D341Med (cell line): Measurements from ENCODE around the gene D2HGDH.

Experiments
- DNase-seq: peaks from one replicate; pipeline ENCODE4 v3.0.0; 2012; ENCODE audit warnings: low spot score

D2HGDH gene

DNA sequence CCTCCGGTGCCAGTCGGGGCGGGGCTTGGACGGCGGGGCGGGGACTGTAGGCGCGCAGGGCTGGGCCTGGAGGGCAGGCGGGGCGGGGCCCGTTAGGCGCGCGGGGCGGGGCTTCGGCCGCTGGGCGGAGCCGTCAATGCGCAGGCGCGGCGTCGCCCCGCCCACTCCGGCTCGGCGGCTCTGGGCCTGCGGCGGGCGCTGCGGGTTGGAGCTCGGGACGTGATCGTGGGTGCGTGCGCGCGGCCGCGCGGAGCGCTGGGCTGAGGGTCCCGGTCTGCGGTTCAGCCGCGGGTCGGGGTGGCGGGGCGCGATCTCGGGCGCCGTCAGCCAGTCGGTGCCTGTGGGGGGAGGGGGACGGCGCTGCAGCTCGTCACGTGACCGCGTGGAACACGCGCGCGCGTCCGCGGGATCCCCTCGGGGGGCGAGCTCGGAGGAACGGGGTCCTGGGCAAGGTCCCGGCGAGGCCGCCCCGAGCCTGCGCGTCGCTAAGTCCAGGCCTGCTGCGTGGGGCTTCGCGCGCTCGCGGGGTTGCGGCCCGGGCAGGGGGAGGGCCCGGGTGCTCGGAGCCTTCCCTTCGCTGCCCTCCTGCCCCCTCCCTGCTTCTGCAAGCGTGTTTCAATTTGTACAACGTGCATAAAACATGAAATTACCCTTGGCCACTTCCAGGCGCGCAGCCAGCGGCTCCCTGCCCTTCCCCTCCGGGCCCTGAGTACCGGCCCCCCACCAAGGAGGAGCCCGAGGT, at the start of gene D2HGDH:
TSS of gene D2HGDH (plus strand) at position 164 of the 742 bp plus-strand sequence. CDS start 595 bp downstream, outside the sequence.
- DNase-seq = peak; percentile 98

DNA sequence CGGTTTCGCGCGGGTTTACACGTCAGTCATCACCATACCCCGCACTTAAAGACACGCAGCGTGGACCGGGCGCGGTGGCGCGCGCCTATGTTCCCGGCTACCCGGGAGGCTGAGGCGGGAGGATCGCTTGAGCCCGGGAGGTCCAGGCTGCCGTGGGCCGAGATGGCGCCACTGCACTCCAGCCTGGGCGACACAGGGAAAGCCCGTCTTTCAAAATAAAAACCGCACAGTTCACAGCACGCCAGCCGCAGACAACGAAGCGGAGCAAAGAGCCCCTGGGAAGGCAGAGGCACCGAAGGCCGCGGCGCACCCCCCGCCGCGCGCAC, 48.1 kb upstream of the D2HGDH start:
- DNase-seq = no peak

DNA sequence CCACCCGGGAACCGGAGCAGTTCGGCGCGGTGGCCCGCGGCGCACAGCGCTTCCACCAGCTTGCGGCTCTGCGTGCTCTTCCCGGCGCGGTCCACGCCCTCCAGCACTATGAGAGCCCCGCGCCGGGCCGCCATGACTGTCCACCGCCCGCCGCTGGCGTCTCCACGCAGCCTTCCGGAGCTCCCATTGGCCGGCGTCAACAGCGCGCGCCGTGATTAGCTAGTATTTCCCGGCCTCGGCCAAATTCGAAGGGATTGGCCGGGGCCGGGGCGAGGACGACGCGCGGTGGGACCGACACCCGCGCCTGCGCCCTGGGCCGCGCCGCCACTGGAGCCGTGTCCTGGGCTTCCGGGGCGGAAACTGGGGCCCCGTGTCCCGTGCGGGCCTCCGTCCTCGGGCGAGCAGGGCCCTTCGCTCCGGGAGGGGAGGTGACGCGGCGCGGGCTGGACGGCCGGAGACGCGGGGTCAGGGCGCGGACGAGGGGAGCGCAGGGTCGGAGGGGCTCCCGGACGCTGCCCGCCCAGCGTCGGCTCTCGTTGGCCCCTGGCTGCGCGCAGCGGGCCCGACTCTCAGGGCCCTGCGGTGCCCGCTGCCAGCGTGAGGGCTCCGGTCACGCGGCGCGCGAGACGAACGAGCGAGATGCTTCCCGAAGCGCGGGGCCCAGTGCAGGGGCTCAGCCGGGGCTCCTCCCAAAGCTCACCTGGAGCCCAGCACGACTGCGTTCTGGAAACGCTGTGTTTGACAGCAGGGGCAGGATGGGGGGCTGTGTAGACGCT, 47.6 kb upstream of the D2HGDH start, which contains the start of gene DTYMK:
TSS of gene DTYMK (minus strand) at position 166 of the 776 bp plus-strand sequence. CDS start at position 134, 32 bp downstream.
- DNase-seq = peak; percentile 98

DNA sequence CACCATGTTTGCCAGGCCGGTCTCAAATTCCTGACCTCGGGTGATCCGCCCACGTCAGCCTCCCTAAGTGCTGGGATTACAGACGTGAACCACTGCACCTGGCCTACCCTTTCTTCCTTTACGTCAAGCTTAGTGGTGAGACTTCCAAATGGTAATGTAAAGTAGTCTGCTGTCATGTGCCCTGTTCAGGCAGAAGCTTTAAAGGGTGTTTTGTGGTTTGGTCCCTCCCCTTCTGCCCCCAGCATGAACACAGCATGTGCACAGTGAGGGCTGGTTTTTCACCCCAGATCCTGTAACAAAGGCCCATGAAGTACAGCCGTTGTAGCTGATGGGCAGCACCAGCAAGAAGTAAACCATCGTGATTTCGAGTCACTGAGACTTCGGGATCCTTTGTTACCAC, 45.1 kb upstream of the D2HGDH start:
- no peak for DNase-seq

DNA sequence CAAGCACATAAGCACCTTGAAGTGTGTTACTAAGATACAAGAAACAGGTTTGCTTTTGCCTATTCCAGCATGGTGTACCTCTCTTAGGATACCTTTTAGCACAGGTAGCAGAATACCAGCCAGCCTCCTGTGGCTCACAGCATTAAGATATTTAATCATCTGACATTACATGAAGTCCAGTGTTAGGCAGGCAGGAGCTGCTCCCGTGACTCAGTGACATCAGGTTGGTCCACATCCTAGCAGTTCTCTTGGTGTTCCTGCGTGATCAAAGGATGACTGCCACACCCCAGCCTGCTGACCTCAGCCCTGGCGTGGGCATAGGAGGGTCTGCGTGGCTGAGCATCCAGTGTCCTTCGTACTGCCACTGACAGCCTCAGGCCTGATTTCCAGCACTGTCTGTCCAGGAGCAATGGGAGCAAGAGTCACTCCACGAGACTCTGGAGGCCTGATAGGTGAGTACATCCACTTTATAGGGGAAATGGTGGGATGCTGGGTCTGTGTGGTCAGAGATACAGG, 44.2 kb upstream of the D2HGDH start:
- no peak for DNase-seq

DNA sequence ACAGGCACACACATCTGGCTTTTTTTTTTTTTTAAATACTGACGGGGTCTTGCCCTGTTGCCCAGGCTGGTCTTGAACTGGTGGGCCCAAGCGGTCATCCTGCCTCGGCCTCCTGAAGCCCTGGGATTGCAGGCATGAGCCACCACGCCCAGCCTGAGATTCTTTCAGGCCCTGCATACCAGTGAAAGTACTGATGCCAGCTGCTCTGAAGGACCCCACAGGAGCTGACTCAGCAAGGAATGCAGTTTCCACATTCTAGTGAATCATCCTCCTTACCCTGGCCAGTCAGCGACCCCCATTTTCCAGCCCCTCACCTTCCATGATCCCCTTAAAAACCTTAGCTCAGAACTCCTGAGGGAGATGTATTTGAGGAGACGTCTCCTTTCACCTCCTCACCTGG, 42.0 kb upstream of the D2HGDH start:
- DNase-seq = no peak

DNA sequence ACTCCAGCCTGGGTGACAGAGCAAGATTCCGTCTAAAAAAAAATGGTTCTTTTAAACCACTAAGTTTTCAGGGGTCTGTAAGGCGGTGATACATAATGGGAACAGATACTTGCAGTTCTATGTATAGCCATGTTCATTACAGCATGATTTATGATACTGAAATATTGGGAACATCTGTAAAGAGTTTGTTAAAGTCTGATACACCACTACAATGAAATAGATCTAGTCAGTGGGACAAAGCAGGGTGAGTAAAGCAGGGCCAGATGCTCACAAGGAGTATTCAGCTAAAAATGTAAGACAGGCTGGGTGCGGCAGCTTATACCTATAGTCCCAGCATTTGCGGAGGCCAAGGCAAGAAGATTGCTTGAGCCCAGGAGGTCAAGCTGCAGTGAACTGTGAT, 38.8 kb upstream of the D2HGDH start:
- DNase-seq = no peak

DNA sequence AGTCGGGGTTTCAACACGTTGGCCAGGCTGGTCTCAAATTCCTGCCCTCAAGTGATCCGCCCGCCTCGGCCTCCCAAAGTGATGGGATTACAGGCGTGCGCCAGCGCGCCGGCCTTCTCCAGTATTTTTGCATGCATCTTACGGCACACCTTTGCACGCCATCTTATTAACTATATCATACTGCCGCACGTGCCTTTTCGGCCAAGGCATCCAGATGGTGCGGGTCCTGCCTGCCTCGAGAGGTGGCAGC, 33.4 kb upstream of the D2HGDH start:
- DNase-seq = no peak

DNA sequence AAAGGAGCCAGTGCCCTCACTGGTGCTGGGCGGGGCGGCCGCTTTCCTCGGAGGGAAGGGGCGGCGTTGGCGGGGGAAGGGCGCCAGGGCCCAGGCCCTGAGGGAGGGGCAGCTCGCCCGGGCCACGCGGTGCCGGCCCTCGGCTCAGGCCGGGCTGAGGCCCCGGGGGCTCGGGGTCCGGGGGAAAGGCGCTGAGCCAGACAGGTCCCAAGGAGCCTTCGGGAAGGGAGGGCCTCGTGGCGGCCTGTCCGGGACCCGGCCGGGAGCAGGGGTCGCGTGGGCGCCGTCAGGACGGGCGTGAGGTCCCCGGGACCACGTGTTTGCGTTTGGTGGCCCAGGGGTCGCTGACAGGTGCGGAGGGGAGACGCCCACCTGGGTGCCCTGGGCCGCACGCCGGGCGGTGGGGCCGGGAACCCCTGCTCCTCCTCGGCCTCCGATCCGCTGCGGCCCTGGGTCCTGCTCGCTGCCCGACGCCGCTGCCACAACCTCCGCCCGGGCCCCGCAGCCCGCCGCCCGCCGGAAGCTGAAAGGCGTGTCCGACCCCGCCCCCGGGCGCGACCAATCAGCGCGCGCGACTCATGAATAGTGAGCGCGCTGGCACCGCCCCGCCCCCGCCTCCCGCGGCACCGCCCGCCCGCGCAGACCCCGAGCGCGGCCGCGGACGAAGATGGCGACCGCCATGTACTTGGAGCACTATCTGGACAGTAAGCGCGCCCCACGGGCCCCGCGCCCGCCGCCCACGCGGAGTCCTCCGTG, 32.9 kb upstream of the D2HGDH start, which contains the start of gene ING5:
TSS of gene ING5 (plus strand) at position 641 of the 756 bp plus-strand sequence. CDS start at position 668, 27 bp downstream.
- peak; percentile 91 for DNase-seq

DNA sequence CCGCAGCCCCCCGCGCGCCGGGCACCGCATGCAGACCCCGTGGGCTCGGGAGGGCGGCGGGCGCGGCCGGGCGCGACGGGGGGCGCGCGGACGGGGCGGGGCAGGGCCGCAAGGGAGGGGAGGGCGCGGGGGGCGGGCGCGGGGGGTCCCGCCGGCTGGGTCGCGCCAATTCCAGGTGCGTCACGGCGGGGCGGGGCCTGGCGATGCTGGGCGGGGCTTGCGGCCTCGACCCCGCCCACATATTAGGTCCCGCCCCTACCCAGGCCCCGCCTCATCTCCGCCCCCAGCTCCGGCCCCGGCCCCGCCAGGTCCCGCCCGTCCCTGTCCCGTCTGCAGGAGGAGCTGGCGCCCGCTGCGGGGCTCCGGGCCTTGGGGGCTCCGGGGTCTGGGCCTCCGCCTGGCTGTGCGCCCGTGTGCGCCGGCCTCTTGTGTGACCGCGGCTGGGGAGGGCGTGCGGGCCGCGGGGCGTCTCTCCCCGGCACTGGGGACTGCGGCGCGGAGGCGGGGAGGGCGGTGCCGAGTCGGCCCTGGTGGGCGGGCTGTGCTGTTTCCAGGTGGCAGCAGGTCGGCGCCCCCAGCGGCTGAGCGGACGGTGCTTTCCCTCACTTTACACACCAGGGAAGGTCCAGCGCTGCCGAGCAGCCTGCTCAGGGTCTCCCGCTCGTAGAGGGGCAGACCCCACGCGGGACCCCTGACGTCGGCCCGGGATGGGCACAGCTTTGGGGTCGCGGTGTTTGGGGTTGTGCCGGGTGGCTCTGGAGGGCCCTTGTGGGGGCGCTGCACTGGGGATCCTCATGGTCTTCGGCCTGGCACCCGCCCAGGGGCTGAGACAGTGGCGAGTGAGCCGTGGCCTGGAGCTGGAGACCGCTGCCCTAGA, 32.0 kb upstream of the D2HGDH start:
- DNase-seq = peak; percentile 93

DNA sequence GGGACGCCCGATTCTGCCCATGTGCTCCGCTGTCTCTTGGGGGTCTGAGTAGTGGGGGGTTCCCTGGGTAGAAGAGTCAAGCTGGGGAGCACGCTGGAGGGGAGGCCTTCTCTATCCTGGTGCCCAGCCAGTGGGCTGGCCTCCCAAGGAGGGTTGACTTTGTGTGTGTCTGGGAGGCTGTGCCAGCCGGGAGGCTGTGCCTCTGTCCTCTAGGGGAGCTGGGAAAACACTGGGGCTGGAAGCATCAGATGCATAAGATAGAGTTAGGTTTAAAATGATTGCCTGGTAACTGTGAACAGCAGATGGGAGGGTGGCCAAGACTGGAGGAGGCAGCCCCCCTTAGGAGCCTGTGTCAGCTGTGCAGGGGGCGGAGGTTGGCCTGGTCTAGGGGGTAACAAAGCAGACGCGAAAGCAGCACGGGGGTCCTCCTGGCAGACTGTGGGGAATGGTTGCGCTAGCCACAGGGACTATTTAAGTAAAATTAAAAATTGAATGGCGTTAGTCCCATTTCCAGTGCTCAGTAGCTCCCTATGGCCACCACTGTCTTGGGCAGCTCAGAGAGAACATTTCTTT, 31.3 kb upstream of the D2HGDH start:
- DNase-seq = no peak

DNA sequence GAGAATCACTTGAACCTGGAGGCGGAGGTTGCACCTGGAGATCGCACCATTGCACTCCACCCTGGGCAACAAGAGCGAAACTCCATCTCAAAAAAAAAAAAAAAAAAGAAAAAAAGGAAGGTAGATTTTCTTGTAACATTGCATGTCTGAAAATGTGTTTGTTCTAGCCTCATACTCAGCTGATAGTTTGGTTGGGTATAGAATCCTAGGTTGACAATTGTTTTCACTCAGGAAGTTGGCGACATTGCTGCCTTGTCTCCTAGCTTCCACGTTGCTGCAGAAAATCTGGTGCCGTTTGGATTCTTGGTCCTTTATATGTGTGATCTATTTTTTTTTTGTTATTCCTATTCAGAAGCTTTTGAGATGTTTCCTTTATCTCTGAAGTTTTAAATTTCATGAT, 27.9 kb upstream of the D2HGDH start:
- no peak for DNase-seq

DNA sequence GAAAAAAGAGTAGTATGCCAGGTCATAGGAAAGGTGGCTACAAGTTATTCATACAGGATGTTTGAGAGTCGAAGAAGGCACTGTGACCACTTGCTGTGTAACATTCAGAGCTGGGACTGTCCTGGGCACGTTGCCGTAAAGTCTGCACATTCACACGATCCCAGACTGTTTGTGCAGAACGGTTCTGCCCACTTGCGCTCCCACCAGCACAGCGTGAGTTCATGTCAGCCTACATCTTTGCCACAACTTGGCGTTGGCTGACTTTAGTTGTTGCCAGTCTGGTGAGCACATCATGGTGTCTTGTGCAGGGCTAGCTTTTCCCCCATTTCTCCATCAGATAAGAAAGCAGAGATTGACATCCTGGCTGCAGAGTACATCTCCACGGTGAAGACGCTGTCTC, 25.6 kb upstream of the D2HGDH start:
- DNase-seq = no peak

DNA sequence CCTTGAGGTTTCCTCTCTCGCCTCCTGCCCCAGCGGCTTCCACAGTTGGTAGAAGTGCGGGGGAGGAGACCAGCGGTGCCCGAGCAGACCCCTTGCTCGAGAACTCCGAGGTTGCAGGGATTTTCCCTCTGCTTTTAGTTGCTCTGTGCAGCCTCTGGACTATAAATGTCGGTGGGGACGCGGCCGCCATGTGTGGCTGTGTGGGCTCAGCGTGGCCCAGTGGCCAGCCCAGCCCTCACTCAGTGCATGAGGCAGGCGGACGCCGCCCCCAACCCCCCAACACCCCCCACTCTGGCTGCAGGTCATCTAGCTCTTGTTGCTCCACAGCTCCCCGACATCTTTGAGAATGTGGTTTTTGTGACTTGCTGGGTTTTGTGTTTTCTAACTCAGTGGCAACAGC, 15.3 kb upstream of the D2HGDH start:
- DNase-seq = peak; percentile 17

DNA sequence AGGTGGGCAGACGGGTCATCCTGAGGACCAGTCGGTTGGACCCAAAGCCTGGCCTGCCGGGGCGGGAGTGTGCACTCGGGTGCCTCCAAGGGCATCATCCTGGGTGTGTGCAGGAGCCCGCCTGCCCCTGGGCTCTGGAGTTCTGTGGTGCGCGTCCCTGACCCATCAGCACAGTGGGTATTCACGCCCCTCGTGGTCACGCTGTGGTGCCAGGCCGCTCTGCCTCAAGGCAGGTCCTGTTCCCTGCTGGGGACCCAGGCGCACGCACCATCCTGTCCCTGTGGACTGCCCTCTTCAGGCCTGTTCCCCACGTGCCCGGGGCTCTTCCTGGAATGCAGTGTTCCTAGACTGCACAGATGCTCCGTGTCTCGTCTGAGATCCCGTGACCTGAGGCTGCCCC, 14.3 kb upstream of the D2HGDH start:
- DNase-seq = peak; percentile 14

DNA sequence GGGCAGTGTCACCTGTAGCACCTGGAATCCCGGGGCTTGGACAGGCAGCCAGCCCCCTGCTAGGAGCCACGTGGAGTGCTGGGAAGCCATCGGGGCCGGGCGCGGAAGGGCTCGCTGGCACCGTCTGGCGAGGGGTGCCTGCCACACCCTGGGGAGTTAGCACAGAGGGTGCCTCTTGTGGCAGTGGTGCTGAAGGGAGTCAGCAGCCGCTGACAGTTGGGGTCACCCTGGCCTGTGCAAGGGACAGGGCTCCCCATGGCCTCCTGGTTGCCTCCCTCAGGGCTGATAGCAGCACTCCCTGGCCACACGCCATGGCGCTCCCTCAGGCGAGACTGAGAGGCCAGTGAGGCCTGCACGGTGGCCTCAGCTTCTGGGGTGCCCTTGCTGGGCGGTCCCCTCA, 13.9 kb upstream of the D2HGDH start:
- peak; percentile 23 for DNase-seq

DNA sequence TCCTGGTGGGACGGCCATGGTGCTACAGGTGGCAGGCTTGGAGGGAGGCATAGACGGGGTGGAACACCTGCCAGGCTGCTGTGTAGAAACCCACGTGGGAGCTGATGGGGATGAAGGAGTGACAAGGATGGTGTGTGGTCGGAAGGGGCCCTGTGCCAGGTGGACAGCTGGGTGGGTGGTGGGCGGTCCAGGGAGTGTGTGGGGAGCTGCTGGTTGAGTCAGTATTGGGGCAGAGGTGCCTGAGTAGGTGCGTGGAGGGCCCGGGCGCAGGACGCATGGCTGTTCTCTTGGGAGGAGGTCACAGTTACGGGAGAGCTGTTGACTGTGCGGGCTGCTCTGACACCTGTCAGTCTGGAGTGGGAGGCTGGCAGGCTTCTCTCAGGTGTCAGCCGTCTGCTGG, 12.6 kb upstream of the D2HGDH start:
- DNase-seq = peak; percentile 24

DNA sequence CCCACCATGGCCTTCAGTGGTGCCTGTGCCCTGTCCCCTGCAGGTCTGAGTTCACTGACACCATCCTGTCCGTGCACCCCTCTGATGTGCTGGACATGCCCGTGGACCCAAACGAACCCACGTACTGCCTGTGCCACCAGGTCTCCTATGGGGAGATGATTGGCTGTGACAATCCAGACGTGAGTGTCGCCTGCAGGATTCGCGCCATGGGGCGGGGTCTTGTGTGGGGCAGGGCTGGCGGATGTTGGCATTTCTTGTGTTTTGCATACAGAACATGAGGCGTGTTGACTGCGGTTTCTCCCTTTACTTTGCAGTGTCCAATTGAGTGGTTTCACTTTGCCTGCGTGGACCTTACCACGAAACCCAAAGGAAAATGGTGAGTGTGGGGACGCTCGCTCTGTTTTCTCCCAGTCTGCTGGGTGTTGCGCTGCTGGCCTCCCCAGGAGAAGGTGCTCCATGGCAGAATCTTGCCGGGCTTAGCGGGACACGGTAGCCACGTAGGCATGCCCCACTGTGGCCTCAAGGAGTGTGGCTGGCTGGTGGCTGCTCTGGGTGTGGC, 11.5 kb upstream of the D2HGDH start:
- DNase-seq = peak; percentile 18

DNA sequence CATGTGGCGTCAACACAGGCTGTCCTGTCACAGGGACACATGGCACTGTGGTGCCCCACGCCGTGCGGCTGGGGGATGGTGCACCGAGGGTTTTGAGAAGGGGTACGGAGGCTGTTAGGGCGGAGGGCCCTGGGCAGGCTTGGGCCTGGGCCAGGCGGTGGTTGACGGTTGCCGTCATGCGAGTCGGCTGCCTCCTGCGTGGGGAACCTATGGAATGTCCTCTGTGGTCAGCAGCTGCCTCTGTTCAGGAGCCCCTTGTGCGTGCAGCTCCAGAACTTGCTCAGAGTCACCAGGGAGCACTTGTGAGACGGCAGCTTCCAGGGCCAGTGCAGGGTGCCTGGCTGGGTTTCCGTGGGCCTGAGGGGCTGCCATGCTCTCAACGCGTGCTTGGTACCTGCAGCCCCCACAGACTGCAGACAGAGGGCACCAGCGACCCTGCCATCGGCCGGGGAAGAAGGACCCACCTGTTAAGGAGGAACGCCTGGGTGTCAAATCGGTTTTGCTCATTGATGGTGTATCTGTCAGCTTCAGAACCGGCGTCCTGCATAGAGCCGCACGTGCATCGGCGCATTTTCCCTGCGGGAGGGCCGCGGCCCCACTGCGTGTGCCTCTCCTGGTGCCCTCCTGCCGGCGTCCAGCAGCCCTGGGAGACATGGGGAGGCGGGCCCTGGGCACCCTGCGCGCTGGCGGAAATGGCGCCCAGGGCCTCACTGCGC, 10.0 kb upstream of the D2HGDH start:
- DNase-seq = peak; percentile 57
